ENCODE measurements around the gene PAOX.

Gene PAOX

DNA sequence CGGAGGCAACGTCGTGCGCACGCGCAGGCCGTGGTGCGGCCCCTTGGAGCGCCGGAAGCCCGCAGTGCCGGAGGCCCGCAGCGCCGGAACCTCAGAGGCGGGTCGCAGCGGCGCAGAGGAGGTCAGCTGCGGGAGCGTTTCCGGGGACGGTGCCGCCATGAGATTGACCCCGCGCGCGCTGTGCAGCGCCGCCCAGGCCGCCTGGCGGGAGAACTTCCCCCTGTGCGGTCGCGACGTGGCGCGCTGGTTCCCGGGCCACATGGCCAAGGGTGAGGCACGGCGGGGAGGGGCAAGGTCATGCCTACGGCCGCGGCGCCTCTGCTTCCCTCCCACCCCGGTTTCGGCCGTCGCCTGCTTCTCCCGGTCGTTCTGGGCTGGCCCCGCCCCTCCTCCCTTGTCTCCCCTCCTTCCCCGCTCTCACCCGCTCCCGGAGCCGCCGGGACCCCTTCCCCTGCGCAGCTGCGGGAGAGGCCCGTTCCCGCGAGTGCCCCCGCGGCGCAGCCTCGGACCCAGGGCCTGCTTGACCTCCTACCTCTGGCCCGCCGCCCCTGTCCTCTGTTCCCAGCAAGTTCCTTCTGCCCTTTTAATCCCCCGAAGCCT, 15.1 kb downstream of the PAOX start, which contains the start of gene MTG1 (continued):
- TF ChIP-seq, protein P1, sequence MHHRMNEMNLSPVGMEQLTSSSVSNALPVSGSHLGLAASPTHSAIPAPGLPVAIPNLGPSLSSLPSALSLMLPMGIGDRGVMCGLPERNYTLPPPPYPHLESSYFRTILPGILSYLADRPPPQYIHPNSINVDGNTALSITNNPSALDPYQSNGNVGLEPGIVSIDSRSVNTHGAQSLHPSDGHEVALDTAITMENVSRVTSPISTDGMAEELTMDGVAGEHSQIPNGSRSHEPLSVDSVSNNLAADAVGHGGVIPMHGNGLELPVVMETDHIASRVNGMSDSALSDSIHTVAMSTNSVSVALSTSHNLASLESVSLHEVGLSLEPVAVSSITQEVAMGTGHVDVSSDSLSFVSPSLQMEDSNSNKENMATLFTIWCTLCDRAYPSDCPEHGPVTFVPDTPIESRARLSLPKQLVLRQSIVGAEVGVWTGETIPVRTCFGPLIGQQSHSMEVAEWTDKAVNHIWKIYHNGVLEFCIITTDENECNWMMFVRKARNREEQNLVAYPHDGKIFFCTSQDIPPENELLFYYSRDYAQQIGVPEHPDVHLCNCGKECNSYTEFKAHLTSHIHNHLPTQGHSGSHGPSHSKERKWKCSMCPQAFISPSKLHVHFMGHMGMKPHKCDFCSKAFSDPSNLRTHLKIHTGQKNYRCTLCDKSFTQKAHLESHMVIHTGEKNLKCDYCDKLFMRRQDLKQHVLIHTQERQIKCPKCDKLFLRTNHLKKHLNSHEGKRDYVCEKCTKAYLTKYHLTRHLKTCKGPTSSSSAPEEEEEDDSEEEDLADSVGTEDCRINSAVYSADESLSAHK (tag by site-specific recombination; IDR thresholded peaks at IDR 0.05) = no peak
- TF ChIP-seq, protein P2, sequence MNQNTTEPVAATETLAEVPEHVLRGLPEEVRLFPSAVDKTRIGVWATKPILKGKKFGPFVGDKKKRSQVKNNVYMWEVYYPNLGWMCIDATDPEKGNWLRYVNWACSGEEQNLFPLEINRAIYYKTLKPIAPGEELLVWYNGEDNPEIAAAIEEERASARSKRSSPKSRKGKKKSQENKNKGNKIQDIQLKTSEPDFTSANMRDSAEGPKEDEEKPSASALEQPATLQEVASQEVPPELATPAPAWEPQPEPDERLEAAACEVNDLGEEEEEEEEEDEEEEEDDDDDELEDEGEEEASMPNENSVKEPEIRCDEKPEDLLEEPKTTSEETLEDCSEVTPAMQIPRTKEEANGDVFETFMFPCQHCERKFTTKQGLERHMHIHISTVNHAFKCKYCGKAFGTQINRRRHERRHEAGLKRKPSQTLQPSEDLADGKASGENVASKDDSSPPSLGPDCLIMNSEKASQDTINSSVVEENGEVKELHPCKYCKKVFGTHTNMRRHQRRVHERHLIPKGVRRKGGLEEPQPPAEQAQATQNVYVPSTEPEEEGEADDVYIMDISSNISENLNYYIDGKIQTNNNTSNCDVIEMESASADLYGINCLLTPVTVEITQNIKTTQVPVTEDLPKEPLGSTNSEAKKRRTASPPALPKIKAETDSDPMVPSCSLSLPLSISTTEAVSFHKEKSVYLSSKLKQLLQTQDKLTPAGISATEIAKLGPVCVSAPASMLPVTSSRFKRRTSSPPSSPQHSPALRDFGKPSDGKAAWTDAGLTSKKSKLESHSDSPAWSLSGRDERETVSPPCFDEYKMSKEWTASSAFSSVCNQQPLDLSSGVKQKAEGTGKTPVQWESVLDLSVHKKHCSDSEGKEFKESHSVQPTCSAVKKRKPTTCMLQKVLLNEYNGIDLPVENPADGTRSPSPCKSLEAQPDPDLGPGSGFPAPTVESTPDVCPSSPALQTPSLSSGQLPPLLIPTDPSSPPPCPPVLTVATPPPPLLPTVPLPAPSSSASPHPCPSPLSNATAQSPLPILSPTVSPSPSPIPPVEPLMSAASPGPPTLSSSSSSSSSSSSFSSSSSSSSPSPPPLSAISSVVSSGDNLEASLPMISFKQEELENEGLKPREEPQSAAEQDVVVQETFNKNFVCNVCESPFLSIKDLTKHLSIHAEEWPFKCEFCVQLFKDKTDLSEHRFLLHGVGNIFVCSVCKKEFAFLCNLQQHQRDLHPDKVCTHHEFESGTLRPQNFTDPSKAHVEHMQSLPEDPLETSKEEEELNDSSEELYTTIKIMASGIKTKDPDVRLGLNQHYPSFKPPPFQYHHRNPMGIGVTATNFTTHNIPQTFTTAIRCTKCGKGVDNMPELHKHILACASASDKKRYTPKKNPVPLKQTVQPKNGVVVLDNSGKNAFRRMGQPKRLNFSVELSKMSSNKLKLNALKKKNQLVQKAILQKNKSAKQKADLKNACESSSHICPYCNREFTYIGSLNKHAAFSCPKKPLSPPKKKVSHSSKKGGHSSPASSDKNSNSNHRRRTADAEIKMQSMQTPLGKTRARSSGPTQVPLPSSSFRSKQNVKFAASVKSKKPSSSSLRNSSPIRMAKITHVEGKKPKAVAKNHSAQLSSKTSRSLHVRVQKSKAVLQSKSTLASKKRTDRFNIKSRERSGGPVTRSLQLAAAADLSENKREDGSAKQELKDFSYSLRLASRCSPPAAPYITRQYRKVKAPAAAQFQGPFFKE (tag by site-specific recombination; IDR thresholded peaks at IDR 0.05; ENCODE audit: borderline replicate concordance) = no peak
- TF ChIP-seq ZNF433 (tag by site-specific recombination; IDR thresholded peaks at IDR 0.05; ENCODE audit: low read depth) (no peak), ZNF510 (tag by site-specific recombination; IDR thresholded peaks at IDR 0.05; ENCODE audit: insufficient replicate concordance) (no peak), ZNF174 (tag by site-specific recombination; IDR thresholded peaks at IDR 0.05) (no peak), ZNF394 (tag by site-specific recombination; IDR thresholded peaks at IDR 0.05; ENCODE audit: borderline replicate concordance) (peak; percentile 52; the same call in 1 of the 2 replicates), GFI1B (tag by site-specific recombination; IDR thresholded peaks at IDR 0.05) (no peak), ZNF843 (tag by site-specific recombination; IDR thresholded peaks at IDR 0.05) (peak; percentile 76), ZNF670 (tag by site-specific recombination; IDR thresholded peaks at IDR 0.05; ENCODE audit: low read depth) (no peak), ZNF571 (tag by site-specific recombination; IDR thresholded peaks at IDR 0.05) (no peak), ZNF354C (tag by site-specific recombination; IDR thresholded peaks at IDR 0.05; ENCODE audit: borderline replicate concordance, low read depth) (no peak)
- TF ChIP-seq, protein P3, sequence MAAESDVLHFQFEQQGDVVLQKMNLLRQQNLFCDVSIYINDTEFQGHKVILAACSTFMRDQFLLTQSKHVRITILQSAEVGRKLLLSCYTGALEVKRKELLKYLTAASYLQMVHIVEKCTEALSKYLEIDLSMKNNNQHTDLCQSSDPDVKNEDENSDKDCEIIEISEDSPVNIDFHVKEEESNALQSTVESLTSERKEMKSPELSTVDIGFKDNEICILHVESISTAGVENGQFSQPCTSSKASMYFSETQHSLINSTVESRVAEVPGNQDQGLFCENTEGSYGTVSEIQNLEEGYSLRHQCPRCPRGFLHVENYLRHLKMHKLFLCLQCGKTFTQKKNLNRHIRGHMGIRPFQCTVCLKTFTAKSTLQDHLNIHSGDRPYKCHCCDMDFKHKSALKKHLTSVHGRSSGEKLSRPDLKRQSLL (tag by site-specific recombination; IDR thresholded peaks at IDR 0.05) = no peak
- TF ChIP-seq, protein P4, sequence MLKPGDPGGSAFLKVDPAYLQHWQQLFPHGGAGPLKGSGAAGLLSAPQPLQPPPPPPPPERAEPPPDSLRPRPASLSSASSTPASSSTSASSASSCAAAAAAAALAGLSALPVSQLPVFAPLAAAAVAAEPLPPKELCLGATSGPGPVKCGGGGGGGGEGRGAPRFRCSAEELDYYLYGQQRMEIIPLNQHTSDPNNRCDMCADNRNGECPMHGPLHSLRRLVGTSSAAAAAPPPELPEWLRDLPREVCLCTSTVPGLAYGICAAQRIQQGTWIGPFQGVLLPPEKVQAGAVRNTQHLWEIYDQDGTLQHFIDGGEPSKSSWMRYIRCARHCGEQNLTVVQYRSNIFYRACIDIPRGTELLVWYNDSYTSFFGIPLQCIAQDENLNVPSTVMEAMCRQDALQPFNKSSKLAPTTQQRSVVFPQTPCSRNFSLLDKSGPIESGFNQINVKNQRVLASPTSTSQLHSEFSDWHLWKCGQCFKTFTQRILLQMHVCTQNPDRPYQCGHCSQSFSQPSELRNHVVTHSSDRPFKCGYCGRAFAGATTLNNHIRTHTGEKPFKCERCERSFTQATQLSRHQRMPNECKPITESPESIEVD (tag by site-specific recombination; IDR thresholded peaks at IDR 0.05) = no peak
- TF ChIP-seq, protein P5, sequence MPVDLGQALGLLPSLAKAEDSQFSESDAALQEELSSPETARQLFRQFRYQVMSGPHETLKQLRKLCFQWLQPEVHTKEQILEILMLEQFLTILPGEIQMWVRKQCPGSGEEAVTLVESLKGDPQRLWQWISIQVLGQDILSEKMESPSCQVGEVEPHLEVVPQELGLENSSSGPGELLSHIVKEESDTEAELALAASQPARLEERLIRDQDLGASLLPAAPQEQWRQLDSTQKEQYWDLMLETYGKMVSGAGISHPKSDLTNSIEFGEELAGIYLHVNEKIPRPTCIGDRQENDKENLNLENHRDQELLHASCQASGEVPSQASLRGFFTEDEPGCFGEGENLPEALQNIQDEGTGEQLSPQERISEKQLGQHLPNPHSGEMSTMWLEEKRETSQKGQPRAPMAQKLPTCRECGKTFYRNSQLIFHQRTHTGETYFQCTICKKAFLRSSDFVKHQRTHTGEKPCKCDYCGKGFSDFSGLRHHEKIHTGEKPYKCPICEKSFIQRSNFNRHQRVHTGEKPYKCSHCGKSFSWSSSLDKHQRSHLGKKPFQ (tag by site-specific recombination; IDR thresholded peaks at IDR 0.05) = no peak
- TF ChIP-seq, protein P6, sequence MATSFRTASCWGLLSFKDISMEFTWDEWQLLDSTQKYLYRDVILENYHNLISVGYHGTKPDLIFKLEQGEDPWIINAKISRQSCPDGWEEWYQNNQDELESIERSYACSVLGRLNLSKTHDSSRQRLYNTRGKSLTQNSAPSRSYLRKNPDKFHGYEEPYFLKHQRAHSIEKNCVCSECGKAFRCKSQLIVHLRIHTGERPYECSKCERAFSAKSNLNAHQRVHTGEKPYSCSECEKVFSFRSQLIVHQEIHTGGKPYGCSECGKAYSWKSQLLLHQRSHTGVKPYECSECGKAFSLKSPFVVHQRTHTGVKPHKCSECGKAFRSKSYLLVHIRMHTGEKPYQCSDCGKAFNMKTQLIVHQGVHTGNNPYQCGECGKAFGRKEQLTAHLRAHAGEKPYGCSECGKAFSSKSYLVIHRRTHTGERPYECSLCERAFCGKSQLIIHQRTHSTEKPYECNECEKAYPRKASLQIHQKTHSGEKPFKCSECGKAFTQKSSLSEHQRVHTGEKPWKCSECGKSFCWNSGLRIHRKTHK (tag by site-specific recombination; IDR thresholded peaks at IDR 0.05) = no peak
- TF ChIP-seq, protein P7, sequence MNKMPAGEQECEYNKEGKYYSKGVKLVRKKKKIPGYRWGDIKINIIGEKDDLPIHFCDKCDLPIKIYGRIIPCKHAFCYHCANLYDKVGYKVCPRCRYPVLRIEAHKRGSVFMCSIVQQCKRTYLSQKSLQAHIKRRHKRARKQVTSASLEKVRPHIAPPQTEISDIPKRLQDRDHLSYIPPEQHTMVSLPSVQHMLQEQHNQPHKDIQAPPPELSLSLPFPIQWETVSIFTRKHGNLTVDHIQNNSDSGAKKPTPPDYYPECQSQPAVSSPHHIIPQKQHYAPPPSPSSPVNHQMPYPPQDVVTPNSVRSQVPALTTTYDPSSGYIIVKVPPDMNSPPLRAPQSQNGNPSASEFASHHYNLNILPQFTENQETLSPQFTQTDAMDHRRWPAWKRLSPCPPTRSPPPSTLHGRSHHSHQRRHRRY (tag by site-specific recombination; IDR thresholded peaks at IDR 0.05) = peak; percentile 65; the same call in 1 of the 2 replicates
- TF ChIP-seq, protein P8, sequence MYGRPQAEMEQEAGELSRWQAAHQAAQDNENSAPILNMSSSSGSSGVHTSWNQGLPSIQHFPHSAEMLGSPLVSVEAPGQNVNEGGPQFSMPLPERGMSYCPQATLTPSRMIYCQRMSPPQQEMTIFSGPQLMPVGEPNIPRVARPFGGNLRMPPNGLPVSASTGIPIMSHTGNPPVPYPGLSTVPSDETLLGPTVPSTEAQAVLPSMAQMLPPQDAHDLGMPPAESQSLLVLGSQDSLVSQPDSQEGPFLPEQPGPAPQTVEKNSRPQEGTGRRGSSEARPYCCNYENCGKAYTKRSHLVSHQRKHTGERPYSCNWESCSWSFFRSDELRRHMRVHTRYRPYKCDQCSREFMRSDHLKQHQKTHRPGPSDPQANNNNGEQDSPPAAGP (tag by site-specific recombination; IDR thresholded peaks at IDR 0.05) = peak; percentile 89
- TF ChIP-seq, protein P9, sequence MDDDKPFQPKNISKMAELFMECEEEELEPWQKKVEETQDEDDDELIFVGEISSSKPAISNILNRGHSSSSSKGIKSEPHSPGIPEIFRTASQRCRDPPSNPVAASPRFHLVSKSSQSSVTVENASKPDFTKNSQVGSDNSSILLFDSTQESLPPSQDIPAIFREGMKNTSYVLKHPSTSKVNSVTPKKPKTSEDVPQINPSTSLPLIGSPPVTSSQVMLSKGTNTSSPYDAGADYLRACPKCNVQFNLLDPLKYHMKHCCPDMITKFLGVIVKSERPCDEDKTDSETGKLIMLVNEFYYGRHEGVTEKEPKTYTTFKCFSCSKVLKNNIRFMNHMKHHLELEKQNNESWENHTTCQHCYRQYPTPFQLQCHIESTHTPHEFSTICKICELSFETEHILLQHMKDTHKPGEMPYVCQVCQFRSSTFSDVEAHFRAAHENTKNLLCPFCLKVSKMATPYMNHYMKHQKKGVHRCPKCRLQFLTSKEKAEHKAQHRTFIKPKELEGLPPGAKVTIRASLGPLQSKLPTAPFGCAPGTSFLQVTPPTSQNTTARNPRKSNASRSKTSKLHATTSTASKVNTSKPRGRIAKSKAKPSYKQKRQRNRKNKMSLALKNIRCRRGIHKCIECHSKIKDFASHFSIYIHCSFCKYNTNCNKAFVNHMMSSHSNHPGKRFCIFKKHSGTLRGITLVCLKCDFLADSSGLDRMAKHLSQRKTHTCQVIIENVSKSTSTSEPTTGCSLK (tag by site-specific recombination; IDR thresholded peaks at IDR 0.05) = no peak

Measured in HEK293 (cell line).